DMS53 treated with DMSO at 0.1 percent for 48 hours (cell line): ENCODE results near the gene IFIT2.
"Not testable (repeated sequence)": the region's sequence is repeated elsewhere in the genome, so short reads cannot be mapped to it uniquely, and the experiment has no call there.

Source experiments
- DNase-seq: peaks from one replicate; lab custom pipeline; 2025; ENCODE audit not compliant: unreplicated experiment; lab: John Stamatoyannopoulos, UW

The IFIT2 gene

DNA sequence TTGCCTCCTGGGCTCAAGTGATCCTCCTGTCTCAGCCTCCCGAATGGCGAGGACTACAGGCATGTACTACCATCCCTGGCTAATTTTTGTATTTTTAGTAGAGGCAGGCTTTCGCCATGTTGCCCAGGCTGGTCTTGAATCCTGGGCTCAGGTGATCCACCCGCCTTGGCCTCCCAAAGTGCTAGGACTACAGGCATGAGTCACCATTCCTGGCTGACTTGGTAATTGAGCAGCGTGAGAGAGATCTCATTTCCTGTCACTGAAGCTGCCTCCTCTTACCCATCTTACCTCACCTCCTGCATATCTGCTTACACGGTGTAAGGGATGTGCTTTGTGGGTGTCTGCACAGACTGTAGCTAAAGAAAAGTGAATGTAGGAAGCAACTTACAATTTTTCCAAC lies 35.6 kb downstream of the IFIT2 start:
- DNase-seq = peak; percentile 68

DNA sequence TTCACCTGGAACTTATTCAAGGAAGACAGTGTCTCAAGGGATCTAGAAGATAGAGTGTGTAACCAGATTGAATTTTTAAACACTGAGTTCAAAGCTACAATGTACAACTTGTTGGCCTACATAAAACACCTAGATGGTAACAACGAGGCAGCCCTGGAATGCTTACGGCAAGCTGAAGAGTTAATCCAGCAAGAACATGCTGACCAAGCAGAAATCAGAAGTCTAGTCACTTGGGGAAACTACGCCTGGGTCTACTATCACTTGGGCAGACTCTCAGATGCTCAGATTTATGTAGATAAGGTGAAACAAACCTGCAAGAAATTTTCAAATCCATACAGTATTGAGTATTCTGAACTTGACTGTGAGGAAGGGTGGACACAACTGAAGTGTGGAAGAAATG lies 36.9 kb downstream of the IFIT2 start:
- DNase-seq = no peak

DNA sequence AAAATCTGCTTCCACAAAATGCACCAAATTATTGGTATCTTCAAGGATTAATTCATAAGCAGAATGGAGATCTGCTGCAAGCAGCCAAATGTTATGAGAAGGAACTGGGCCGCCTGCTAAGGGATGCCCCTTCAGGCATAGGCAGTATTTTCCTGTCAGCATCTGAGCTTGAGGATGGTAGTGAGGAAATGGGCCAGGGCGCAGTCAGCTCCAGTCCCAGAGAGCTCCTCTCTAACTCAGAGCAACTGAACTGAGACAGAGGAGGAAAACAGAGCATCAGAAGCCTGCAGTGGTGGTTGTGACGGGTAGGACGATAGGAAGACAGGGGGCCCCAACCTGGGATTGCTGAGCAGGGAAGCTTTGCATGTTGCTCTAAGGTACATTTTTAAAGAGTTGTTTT lies 38.0 kb downstream of the IFIT2 start:
- DNase-seq = no peak

- DNase-seq = no peak
These were observed 39.8 kb downstream of the IFIT2 start for GRCh38 chr10:89341649-89342048.

DNA sequence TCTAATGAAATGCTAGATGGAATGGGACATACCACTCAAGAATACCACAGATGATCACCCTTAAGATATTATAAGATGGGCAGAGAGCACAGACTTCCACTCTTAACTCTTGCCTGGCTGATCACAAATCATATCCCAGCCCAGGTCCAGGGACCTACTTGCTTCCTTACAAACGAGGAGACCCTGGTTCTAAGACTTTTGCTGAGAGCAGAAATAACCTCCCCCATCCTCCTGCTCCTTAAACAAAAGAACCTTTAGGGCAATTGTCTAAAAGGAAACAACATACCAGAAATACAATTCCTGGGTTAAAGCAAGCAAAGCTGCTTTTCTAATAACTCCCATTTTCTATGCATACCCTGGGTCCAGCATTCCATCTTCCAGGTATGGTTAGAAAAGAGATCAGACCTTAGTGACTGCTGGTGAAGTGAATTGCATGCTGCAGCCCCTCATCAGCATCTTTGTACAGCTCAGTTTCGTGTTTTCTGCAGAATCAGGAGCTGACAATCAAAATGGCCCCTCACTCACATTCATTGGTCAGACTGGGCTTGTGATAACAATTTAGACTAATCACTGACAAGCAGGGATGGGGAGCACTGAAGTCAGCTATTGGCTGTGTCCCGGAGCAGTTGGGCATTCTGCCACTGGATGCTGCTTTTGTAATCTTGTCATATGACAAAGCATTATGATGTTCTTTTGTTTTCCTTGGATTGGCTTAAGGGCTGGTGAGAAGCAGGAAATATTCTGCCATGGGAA lies 40.5 kb downstream of the IFIT2 start:
- no peak for DNase-seq

- no peak for DNase-seq
These were observed 41.4 kb downstream of the IFIT2 start for GRCh38 chr10:89343089-89343767.

GRCh38 chr10:89344156-89344555 lies 42.3 kb downstream of the IFIT2 start:
- no peak for DNase-seq

DNA sequence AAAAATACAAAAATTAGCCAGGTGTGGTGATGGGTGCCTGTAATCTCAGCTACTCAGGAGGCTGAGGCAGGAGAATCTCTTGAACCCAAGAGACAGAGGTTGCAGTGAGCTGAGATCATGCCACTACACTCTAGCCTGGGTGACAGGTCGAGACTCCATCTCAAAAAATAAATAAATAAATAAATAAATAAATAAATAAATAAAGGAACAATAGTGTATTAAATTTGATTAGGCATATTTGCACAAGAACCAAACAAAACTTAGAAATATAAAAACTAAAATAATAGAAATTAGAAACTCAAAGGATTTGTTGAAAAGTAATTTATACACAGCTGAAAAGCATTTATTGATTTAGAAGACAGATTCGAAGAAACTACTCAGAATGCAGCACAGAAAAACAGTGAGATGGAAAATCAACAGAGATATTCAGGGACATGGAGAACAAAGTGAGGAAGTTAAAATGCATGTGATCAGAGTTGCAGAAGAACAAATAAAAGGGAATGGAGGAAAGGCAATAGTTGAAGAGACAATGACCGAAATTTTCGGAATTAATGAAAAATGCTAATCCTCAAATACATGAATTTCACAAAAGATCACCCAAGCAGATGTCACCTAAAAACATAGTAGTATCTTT lies 43.6 kb downstream of the IFIT2 start:
- DNase-seq = no peak

DNA sequence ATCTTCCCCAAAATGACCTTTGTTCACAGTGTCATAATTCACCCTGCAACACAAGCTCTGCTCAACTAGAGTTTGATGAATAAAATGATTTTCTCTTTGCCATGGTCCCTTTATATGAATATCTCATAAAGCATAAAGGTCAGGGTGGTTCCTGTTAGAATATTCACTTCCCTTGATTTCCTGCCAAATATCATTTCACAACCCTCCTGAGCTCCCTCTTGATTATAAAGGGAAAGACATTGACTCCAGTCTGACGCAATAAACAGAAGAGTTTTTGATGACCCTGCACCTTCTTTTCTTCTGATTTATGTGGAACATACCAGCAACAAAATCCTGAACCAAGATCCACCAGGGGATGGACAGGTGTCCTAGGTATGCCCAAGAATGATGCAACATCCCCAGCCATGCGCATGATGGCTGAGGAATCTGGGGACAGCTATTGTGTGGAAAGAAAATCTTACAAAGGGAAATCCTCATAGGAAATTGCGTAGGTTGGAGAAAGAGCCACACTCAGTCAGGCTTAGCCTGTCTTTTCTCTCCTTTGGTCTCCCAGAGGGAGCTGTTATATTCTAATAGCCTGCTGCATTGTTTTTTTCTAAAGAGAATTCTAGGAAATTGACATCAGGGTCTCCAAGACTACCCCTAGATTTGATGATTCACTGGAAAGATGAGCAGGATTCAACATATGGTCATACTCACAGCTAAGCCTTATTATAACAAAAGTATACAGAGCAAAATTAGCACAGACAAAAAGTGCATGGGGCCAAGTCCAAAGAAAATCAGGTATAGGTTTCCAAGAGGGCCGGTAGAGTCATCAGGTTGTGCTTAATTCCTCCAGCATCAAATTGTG lies 44.8 kb downstream of the IFIT2 start:
- no peak for DNase-seq

GRCh38 chr10:89347701-89348457 lies 46.0 kb downstream of the IFIT2 start:
- no peak for DNase-seq

GRCh38 chr10:89348481-89348880 lies 46.6 kb downstream of the IFIT2 start:
- DNase-seq = no peak

GRCh38 chr10:89348975-89349374 lies 47.1 kb downstream of the IFIT2 start:
- no peak for DNase-seq

- not testable (repeated sequence) for DNase-seq
These were observed 48.9 kb downstream of the IFIT2 start for GRCh38 chr10:89350631-89351315.

GRCh38 chr10:89351412-89351779 lies 49.5 kb downstream of the IFIT2 start:
- DNase-seq = no peak

- no peak for DNase-seq
These were observed 50.1 kb downstream of the IFIT2 start for GRCh38 chr10:89351780-89352597.

- no peak for DNase-seq
These were observed 51.0 kb downstream of the IFIT2 start for GRCh38 chr10:89352802-89353201.

- DNase-seq = no peak
These were observed 53.6 kb downstream of the IFIT2 start for GRCh38 chr10:89355394-89355931.

DNA sequence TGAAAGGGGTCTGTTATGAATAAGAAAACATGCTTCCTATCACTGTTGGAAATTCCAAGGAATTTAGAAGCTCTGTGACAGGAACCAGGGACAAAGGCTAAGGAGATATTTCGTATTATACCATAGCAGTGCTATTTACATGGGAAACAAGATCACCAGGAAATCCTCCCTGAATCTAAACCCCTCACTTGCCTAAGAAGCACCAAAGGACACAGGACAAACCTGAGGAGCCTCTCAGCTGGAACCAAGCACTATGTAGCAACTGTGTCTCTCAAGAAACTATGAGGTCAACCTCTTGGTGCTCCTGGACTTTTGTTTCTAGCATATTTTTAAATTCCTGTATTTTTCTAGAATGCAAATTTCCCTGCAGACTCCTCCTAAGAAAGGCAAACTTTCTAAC lies 55.2 kb downstream of the IFIT2 start:
- no peak for DNase-seq

GRCh38 chr10:89357975-89358374 lies 56.1 kb downstream of the IFIT2 start:
- DNase-seq = no peak
